ENCODE data around the gene NCKAP5.

- TF ChIP-seq POLR2A (IDR thresholded peaks at IDR 0.05; ENCODE audit: low read length) (no peak), USF2 (IDR thresholded peaks at IDR 0.05) (no peak), GATA3 (IDR thresholded peaks at IDR 0.05; ENCODE audit: borderline replicate concordance) (no peak)
Measured at GRCh38 chr2:133512121-133512520, 56.1 kb downstream of the NCKAP5 start.

Measured in A549 (cell line).